AG04449 (cell line): ENCODE results near the gene LARGE1.

Experiments
- CTCF ChIA-PET: fragments of 350-600 bp; formaldehyde crosslinking; extraction: SDS; loops from one replicate; lab custom pipeline; 2021; ENCODE audit warnings: antibody characterized with exemption; lab: Yijun Ruan, JAX
- POLR2A ChIA-PET: fragments of 400-600, 350-600 bp; formaldehyde crosslinking; extraction: SDS; loops from one replicate; lab custom pipeline; 2020; ENCODE audit warnings: antibody characterized with exemption, inconsistent platforms; lab: Yijun Ruan, JAX
- DNase-seq: peaks from one replicate; pipeline ENCODE4 v3.0.0-alpha.2; 2010; ENCODE audit warnings: low read depth, low spot score
- H3K4me3 ChIP-seq: 2 replicates; pipeline ENCODE4 v1.5.1; 2011; ENCODE audit warnings: low read depth, mild to moderate bottlenecking, control low read depth, low read length
- CTCF ChIP-seq: IDR thresholded peaks from one replicate; pipeline ENCODE4 v1.5.1; 2011; ENCODE audit warnings: mild to moderate bottlenecking, moderate library complexity, low read length, control low read depth, inconsistent platforms; ENCODE audit not compliant: insufficient read depth; ENCODE audit errors: missing control alignments

Gene LARGE1

DNA sequence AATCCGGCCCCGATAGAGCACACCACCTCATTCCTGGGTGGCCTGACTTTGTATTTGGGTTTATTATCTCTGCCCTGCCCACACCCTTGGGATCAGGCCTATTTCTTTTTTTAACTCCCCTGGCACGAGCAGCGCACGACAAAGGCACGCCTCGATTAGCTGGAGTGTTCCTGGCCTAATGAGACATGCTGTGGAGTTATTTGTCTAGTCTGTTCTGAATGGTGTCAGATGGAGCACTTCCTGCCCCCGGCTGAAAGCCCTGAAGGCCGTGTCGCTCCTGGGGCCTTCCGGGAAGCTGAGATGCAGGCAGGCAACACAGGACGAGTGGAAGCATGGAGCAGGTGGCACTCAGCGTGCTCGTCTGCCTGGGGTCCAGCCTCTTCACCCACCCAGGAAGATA lies 47.1 kb downstream of the LARGE1 start:
- TF ChIP-seq CTCF: no peak
- no peak for DNase-seq
- CTCF ChIA-PET: no interaction called here
- no peak overlapping the region for H3K4me3 ChIP-seq
- POLR2A ChIA-PET: no interaction called here

- ChIA-PET POLR2A (no interaction called here), CTCF (interaction anchor here (1.3 kb wide), 1 partner anchor 13 kb away, joined by 3 read pairs; no protein-coding TSS in a partner anchor)
- DNase-seq: no peak
- TF ChIP-seq CTCF: no peak
- no peak overlapping the region for H3K4me3 ChIP-seq
Observed at GRCh38 chr22:33871935-33872334, 48.3 kb downstream of the LARGE1 start.

GRCh38 chr22:33869946-33870345 lies 50.3 kb downstream of the LARGE1 start:
- DNase-seq: no peak
- ChIA-PET CTCF (no interaction called here), POLR2A (no interaction called here)
- no peak for TF ChIP-seq CTCF
- no peak overlapping the region for H3K4me3 ChIP-seq

- ChIA-PET CTCF (no interaction called here), POLR2A (no interaction called here)
- H3K4me3 ChIP-seq: no peak overlapping the region
- TF ChIP-seq CTCF: no peak
- no peak for DNase-seq
Observed at GRCh38 chr22:33867971-33868370, 52.3 kb downstream of the LARGE1 start.

DNA sequence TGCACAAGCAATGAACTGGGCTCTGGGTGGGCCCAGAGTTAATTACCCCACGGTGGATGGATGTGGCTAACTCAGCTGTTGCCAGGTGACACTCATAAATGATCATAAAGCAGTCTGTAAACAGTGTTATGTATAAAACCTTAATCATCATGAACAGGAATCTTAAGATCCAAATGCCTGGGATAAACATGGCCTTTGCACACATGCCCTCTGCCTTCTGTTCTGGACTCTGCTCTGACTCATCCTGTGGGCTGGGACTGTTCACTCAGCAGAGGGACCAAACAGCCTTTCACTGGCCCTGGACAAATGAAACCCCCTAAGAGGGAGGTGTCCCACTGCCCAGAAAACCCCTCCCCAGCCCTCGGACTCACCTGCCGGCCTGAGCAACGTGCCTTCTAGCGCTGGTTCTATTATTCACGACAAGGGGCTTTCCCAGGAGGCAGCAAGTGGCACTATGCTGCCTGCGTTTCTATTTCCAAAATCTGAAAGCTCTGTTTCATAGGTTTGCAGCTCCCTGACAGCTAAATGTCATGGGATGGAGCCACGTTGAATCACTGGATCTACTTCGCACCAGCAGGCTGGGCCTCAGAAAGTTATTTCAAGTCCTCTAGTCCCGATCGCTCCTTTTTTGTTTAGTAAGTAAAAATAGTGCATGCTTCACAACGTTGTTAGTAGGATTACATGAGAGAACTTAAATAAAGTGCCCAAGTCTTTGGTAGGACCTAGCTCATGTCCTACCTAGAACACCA lies 53.0 kb downstream of the LARGE1 start:
- no peak overlapping the region for H3K4me3 ChIP-seq
- TF ChIP-seq CTCF: no peak
- ChIA-PET CTCF (interaction anchor here (1.3 kb wide), 1 partner anchor 22 kb away, joined by 3 read pairs; no protein-coding TSS in a partner anchor), POLR2A (no interaction called here)
- no peak for DNase-seq

- no peak for DNase-seq
- ChIA-PET CTCF (interaction anchor here (1.3 to 1.7 kb wide), 2 partner anchors 13 to 23 kb away, joined by 3 to 6 read pairs; no protein-coding TSS in a partner anchor), POLR2A (no interaction called here)
- H3K4me3 ChIP-seq: no peak overlapping the region
- no peak for TF ChIP-seq CTCF
Observed at GRCh38 chr22:33866511-33866910, 53.8 kb downstream of the LARGE1 start.
